GM12878 (cell line): Measurements from ENCODE around the gene UST. TPM values are rescaled to one million over a fixed set of nuclear protein-coding genes. Genes with fewer than 3 reads are reported as not detected.

Experiments used
- ASH2L ChIP-seq: fragments of 300-600, 200-600 bp; sonication (generic); IDR thresholded peaks from 2 replicates; pipeline ENCODE4 v1.6.1; 2017; ENCODE audit warnings: low read depth, mild to moderate bottlenecking, borderline replicate concordance
- BACH1 ChIP-seq: fragments of 450-650 bp; IDR thresholded peaks from 2 replicates; pipeline ENCODE4 v1.6.1; 2017; ENCODE audit warnings: mild to moderate bottlenecking, borderline replicate concordance
- BCL11A ChIP-seq: IDR thresholded peaks from 2 replicates; pipeline ENCODE4 v1.6.1; 2011; ENCODE audit warnings: low read depth, low read length
- BMI1 ChIP-seq: fragments of 450-650 bp; IDR thresholded peaks from 2 replicates; pipeline ENCODE4 v1.6.1; 2016; ENCODE audit warnings: mild to moderate bottlenecking, moderate library complexity, borderline replicate concordance
- CBX3 ChIP-seq: fragments of 200-600 bp; sonication (generic); IDR thresholded peaks from 2 replicates; pipeline ENCODE4 v1.6.1; 2016; ENCODE audit warnings: low read depth, borderline replicate concordance
- CHD4 ChIP-seq: fragments of 200-600 bp; sonication (generic); IDR thresholded peaks from 2 replicates; pipeline ENCODE4 v1.6.1; 2016; ENCODE audit warnings: mild to moderate bottlenecking
- HCFC1 ChIP-seq: fragments of 150-350 bp; IDR thresholded peaks from 2 replicates; pipeline ENCODE4 v1.6.1; 2014; ENCODE audit warnings: low read length
- HDAC2 ChIP-seq: fragments of 200-600 bp; sonication (generic); IDR thresholded peaks from 2 replicates; pipeline ENCODE4 v1.6.1; 2017
- LARP7 ChIP-seq: fragments of 450-650 bp; IDR thresholded peaks from 2 replicates; pipeline ENCODE4 v1.6.1; 2017; ENCODE audit warnings: mild to moderate bottlenecking
- NR2F1 ChIP-seq: fragments of 450-650 bp; conservative IDR thresholded peaks from 2 replicates; pipeline ENCODE4 v1.6.1; 2017; ENCODE audit warnings: mild to moderate bottlenecking
- RCOR1 ChIP-seq: conservative IDR thresholded peaks from 2 replicates; pipeline ENCODE4 v1.6.1; 2012; ENCODE audit warnings: low read depth, low read length, improper control_type of control experiment
- SMAD1 ChIP-seq: fragments of 450-650 bp; IDR thresholded peaks from 2 replicates; pipeline ENCODE4 v1.6.1; 2018; ENCODE audit warnings: mild to moderate bottlenecking, low read depth; ENCODE audit not compliant: partially characterized antibody
- STAT3 ChIP-seq: IDR thresholded peaks from 2 replicates; pipeline ENCODE4 v1.6.1; 2011; ENCODE audit warnings: low read depth, low read length, improper control_type of control experiment
- TCF3 ChIP-seq: IDR thresholded peaks from 2 replicates; pipeline ENCODE4 v1.6.1; 2012; ENCODE audit warnings: low read depth, mild to moderate bottlenecking, low read length, borderline replicate concordance; ENCODE audit not compliant: insufficient read depth
- TCF7 ChIP-seq: IDR thresholded peaks from 2 replicates; pipeline ENCODE4 v1.6.1; 2014; ENCODE audit warnings: antibody characterized with exemption, borderline replicate concordance
- YY1 ChIP-seq: IDR thresholded peaks from 2 replicates; pipeline ENCODE4 v1.6.1; 2011; ENCODE audit warnings: low read depth, mild to moderate bottlenecking, low read length
- ZBED1 ChIP-seq: IDR thresholded peaks from 2 replicates; pipeline ENCODE4 v1.6.1; 2016; ENCODE audit warnings: borderline replicate concordance
- polyA plus RNA-seq, 11 experiments: library from polyadenylated mRNA; depleted of rRNA in 4 of 11; unstranded in 6 of 11; stranded (reverse) in 5 of 11; fragments of >200 nt; fragmentation: Nextera tagmentation in 4 of 11; fragmentation: Illumina TruSeq in 1 of 11; extraction: Ambion mirVana in 4 of 11; extraction: Trizol in 1 of 11; gene quantifications; 1 replicate in 1 of 11; 2 replicates in 10 of 11; pipeline versions ENCODE4 v1.2.1 to v1.2.3, GENCODE V29; 2011 to 2016; ENCODE audit warnings: inconsistent platforms in 2 of 11, missing spikeins in 2 of 11, low read depth in 1 of 11
- total RNA-seq, 4 experiments: library from RNA; depleted of rRNA in 3 of 4; stranded (reverse); fragments of >200 nt in 3 of 4; fragmentation: Illumina TruSeq in 1 of 4; extraction: Trizol in 1 of 4; gene quantifications; 2 replicates each; pipeline versions ENCODE4 v1.2.1 to v1.2.3, GENCODE V29; 2013 to 2021
- TF ChIP-seq, protein P1 (sequence below): IDR thresholded peaks from 2 replicates; pipeline ENCODE4 v1.6.1; 2011; ENCODE audit warnings: borderline replicate concordance, low read depth, mild to moderate bottlenecking, moderate library complexity, mixed read lengths, low read length; ENCODE audit not compliant: insufficient read depth; ENCODE audit errors: extremely low read length
- TF ChIP-seq, protein P2 (sequence below): IDR thresholded peaks from 2 replicates; pipeline ENCODE4 v1.6.1; 2011; ENCODE audit warnings: borderline replicate concordance, low read depth, mild to moderate bottlenecking, moderate library complexity, low read length; ENCODE audit not compliant: insufficient read depth, poor library complexity, severe bottlenecking
- TF ChIP-seq, protein P3 (sequence below): fragments of 450-650 bp; formaldehyde crosslinking; IDR thresholded peaks from 2 replicates; pipeline ENCODE4 v1.4.0; 2020; ENCODE audit warnings: mild to moderate bottlenecking, moderate library complexity
- TF ChIP-seq, protein P4 (sequence below): fragments of 450-650 bp; IDR thresholded peaks from 2 replicates; pipeline ENCODE4 v1.6.1; 2018; ENCODE audit warnings: mild to moderate bottlenecking, low read depth, moderate library complexity; ENCODE audit not compliant: partially characterized antibody

Gene UST
- total and polyA plus RNA-seq, 10 of the 15 experiments (the other 5 are each of a cell fraction or from before 2014, with no cell fraction given): 0.74 to 43.3 (median 2.2) TPM

DNA sequence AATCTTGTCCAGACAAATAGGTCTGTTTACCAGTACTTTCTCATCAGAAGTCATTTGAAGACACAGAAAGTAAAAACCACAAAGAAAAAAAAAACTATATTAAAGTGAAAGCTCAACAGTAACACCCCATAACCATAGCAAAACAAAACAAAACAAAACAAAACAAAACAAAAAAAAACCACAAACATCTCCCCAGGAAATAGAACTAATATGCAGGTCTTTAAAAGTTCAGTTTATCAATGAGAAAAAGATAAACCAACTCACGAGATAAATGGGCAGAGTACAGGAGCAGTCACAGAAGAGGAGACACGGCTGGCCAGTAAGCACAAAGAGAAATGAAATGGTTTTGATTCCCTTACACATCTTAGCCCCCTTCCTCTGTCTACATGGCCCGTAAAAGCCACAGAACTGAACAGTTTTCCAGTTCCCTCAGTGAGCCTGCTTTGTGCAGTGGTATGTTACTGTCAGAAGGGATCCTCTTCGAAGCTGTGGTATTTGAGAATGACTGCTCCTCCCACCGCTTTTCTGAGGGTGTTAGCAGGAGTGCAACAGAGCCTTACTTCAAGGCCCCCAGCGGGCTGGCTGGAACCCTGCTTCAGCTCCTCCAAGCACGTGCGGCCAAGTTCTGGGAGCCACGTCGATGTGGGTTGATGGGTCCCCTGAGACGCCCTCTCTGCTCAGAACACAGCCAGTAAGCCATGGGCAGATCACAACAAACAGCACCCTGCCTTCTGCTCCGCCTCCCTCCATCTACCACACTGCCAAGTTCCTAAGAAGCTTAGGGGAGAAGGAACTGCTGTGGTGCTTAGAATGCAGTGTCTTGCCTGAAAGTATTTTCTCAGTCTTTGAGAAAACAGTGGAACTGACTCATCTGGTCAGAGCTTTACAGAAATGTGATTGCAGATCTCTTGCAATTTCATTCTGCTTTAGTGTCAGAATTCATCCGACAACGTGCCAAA is 14.0 kb downstream of the UST start (continued):
- no peak for TF ChIP-seq CBX3
- no peak for TF ChIP-seq RCOR1
- TF ChIP-seq TCF7: no peak
- TF ChIP-seq, protein P1, sequence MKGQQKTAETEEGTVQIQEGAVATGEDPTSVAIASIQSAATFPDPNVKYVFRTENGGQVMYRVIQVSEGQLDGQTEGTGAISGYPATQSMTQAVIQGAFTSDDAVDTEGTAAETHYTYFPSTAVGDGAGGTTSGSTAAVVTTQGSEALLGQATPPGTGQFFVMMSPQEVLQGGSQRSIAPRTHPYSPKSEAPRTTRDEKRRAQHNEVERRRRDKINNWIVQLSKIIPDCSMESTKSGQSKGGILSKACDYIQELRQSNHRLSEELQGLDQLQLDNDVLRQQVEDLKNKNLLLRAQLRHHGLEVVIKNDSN: no peak
- TF ChIP-seq HCFC1: no peak
- no peak for TF ChIP-seq SMAD1
- TF ChIP-seq, protein P2, sequence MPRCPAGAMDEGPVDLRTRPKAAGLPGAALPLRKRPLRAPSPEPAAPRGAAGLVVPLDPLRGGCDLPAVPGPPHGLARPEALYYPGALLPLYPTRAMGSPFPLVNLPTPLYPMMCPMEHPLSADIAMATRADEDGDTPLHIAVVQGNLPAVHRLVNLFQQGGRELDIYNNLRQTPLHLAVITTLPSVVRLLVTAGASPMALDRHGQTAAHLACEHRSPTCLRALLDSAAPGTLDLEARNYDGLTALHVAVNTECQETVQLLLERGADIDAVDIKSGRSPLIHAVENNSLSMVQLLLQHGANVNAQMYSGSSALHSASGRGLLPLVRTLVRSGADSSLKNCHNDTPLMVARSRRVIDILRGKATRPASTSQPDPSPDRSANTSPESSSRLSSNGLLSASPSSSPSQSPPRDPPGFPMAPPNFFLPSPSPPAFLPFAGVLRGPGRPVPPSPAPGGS: no peak
- no peak for TF ChIP-seq HDAC2
- no peak for TF ChIP-seq LARP7
- TF ChIP-seq, protein P3, sequence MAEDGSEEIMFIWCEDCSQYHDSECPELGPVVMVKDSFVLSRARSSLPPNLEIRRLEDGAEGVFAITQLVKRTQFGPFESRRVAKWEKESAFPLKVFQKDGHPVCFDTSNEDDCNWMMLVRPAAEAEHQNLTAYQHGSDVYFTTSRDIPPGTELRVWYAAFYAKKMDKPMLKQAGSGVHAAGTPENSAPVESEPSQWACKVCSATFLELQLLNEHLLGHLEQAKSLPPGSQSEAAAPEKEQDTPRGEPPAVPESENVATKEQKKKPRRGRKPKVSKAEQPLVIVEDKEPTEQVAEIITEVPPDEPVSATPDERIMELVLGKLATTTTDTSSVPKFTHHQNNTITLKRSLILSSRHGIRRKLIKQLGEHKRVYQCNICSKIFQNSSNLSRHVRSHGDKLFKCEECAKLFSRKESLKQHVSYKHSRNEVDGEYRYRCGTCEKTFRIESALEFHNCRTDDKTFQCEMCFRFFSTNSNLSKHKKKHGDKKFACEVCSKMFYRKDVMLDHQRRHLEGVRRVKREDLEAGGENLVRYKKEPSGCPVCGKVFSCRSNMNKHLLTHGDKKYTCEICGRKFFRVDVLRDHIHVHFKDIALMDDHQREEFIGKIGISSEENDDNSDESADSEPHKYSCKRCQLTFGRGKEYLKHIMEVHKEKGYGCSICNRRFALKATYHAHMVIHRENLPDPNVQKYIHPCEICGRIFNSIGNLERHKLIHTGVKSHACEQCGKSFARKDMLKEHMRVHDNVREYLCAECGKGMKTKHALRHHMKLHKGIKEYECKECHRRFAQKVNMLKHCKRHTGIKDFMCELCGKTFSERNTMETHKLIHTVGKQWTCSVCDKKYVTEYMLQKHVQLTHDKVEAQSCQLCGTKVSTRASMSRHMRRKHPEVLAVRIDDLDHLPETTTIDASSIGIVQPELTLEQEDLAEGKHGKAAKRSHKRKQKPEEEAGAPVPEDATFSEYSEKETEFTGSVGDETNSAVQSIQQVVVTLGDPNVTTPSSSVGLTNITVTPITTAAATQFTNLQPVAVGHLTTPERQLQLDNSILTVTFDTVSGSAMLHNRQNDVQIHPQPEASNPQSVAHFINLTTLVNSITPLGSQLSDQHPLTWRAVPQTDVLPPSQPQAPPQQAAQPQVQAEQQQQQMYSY (CRISPR knock-in tag): 0 out of 2 replicates have a peak, but pooled peaks have one; percentile 15
- no peak for TF ChIP-seq CHD4
- TF ChIP-seq, protein P4, sequence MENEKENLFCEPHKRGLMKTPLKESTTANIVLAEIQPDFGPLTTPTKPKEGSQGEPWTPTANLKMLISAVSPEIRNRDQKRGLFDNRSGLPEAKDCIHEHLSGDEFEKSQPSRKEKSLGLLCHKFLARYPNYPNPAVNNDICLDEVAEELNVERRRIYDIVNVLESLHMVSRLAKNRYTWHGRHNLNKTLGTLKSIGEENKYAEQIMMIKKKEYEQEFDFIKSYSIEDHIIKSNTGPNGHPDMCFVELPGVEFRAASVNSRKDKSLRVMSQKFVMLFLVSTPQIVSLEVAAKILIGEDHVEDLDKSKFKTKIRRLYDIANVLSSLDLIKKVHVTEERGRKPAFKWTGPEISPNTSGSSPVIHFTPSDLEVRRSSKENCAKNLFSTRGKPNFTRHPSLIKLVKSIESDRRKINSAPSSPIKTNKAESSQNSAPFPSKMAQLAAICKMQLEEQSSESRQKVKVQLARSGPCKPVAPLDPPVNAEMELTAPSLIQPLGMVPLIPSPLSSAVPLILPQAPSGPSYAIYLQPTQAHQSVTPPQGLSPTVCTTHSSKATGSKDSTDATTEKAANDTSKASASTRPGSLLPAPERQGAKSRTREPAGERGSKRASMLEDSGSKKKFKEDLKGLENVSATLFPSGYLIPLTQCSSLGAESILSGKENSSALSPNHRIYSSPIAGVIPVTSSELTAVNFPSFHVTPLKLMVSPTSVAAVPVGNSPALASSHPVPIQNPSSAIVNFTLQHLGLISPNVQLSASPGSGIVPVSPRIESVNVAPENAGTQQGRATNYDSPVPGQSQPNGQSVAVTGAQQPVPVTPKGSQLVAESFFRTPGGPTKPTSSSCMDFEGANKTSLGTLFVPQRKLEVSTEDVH: no peak
- peak; percentile 63; the same call in 1 of the 2 replicates for TF ChIP-seq BACH1
- peak; percentile 71 for TF ChIP-seq YY1
- TF ChIP-seq ZBED1: peak; percentile 53; the same call in 1 of the 2 replicates
- no peak for TF ChIP-seq TCF3
- TF ChIP-seq ASH2L: no peak
- TF ChIP-seq BCL11A: 0 out of 2 replicates have a peak, but pooled peaks have one; percentile 32
- no peak for TF ChIP-seq STAT3
- TF ChIP-seq BMI1: 0 out of 2 replicates have a peak, but pooled peaks have one; percentile 47
- TF ChIP-seq NR2F1: no peak
